ENCODE measurements around the gene ARMH3.

- no peak for TF ChIP-seq CTCF (conservative IDR thresholded peaks at IDR 0.05; ENCODE audit: low read length)
- TF ChIP-seq EZH2phosphoT487 (IDR thresholded peaks at IDR 0.05; ENCODE audit: borderline replicate concordance, low read depth, low read length), result no peak
Measured at GRCh38 chr10:101969412-101969922, 86.5 kb downstream of the ARMH3 start.
